Endothelial cell of umbilical vein (primary cell): ENCODE measurements around the gene RPL37A. TPM values are rescaled to one million over a fixed set of nuclear protein-coding genes. Genes with fewer than 3 reads are reported as not detected.

ENCODE experiments used
- BruUV-seq: library from RNA; stranded (reverse); fragments of 400-500 nt; replicated peaks from 2 replicates; lab custom pipeline; 2021; lab: Mats Ljungman, UMichigan
- CTCF ChIA-PET: fragments of 300-600, 350-600 bp; sonication (Branson Sonifier 250); formaldehyde crosslinking; loops from one replicate; lab custom pipeline; 2021; ENCODE audit warnings: antibody characterized with exemption, inconsistent platforms; lab: Charles Lee
- POLR2A ChIA-PET: fragments of 300-600, 350-600 bp; sonication (Branson Sonifier 250); formaldehyde crosslinking; loops from one replicate; lab custom pipeline; 2021; ENCODE audit warnings: antibody characterized with exemption, inconsistent platforms; lab: Charles Lee
- DNase-seq: peaks from one replicate; pipeline ENCODE4 v3.0.0-alpha.2; 2011; ENCODE audit warnings: low read depth, low spot score
- FAIRE-seq: peaks from 2 replicates; lab custom pipeline; 2011; peaks lifted over from hg19 to GRCh38; lab: Jason Lieb, UNC
- H2AFZ ChIP-seq: 2 replicates; pipeline ENCODE4 v1.6.0; 2012; ENCODE audit warnings: low read depth, low read length, control low read depth, inconsistent platforms
- H3K27ac ChIP-seq: 2 replicates; pipeline ENCODE4 v1.5.1; 2011; ENCODE audit warnings: low read depth, mild to moderate bottlenecking, control low read depth, low read length, moderate library complexity; ENCODE audit not compliant: insufficient read depth
- H3K27me3 ChIP-seq, 2 experiments: 2 replicates each; pipeline versions ENCODE4 v1.6.0 to v1.6.1; 2011; ENCODE audit warnings: low read length in 2 of 2, mixed read lengths in 1 of 2; ENCODE audit not compliant: control insufficient read depth in 2 of 2, insufficient read depth in 2 of 2
- H3K36me3 ChIP-seq, 2 experiments: 2 replicates in 1 of 2; 3 replicates in 1 of 2; pipeline ENCODE4 v1.5.1; 2011; ENCODE audit warnings: low read length in 2 of 2, mild to moderate bottlenecking in 1 of 2, moderate library complexity in 1 of 2; ENCODE audit not compliant: control insufficient read depth in 2 of 2, insufficient read depth in 2 of 2; ENCODE audit errors: extremely low read depth in 1 of 2
- H3K4me1 ChIP-seq: 3 replicates; pipeline ENCODE4 v1.5.1; 2011; ENCODE audit warnings: mild to moderate bottlenecking, low read length; ENCODE audit not compliant: control insufficient read depth, insufficient read depth; ENCODE audit errors: extremely low read depth
- H3K4me2 ChIP-seq: 2 replicates; pipeline ENCODE4 v1.6.1; 2011; ENCODE audit warnings: low read length, control low read depth, mixed read lengths; ENCODE audit not compliant: insufficient read depth
- H3K4me3 ChIP-seq, 3 experiments: fragments of 200-600 bp in 1 of 3; sonication (generic), shearing (Covaris generic) in 1 of 3; replicated peaks in 1 of 3; 2 replicates each; pipeline ENCODE4 v1.5.1; 2011 to 2016; ENCODE audit warnings: control low read depth in 3 of 3, low read length in 3 of 3, mild to moderate bottlenecking in 2 of 3, inconsistent platforms in 1 of 3, low read depth in 1 of 3, moderate library complexity in 1 of 3; ENCODE audit not compliant: insufficient read depth in 1 of 3
- H3K79me2 ChIP-seq: 2 replicates; pipeline ENCODE4 v1.6.0; 2012; ENCODE audit warnings: low read length, inconsistent platforms; ENCODE audit not compliant: control insufficient read depth, insufficient read depth
- H3K9ac ChIP-seq: replicated peaks from 2 replicates; pipeline ENCODE3; 2011; ENCODE audit warnings: low read length, control low read depth; ENCODE audit not compliant: insufficient read depth; ENCODE audit errors: extremely low read depth
- H3K9me1 ChIP-seq: replicated peaks from 3 replicates; pipeline ENCODE4 v1.6.0; 2011; ENCODE audit warnings: mild to moderate bottlenecking, low read length; ENCODE audit not compliant: control insufficient read depth, insufficient read depth; ENCODE audit errors: extremely low read depth
- H3K9me3 ChIP-seq: replicated peaks from 2 replicates; pipeline ENCODE4 v1.5.1; 2012; ENCODE audit warnings: low read length, inconsistent platforms; ENCODE audit not compliant: control insufficient read depth, insufficient read depth
- H4K20me1 ChIP-seq: replicated peaks from 2 replicates; pipeline ENCODE3; 2011; ENCODE audit warnings: mild to moderate bottlenecking, low read length; ENCODE audit not compliant: control insufficient read depth, insufficient read depth; ENCODE audit errors: extremely low read depth
- CTCF ChIP-seq, 2 donors: IDR thresholded peaks; 1 replicate in 1 of 2; 2 replicates in 1 of 2; pipeline ENCODE4 v1.5.1; 2011; ENCODE audit warnings: low read length in 2 of 2, mild to moderate bottlenecking in 2 of 2, moderate library complexity in 2 of 2, control low read depth in 1 of 2, inconsistent platforms in 1 of 2, low read depth in 1 of 2; ENCODE audit not compliant: insufficient read depth in 1 of 2; ENCODE audit errors: extremely low read depth in 1 of 2
- EZH2 ChIP-seq: IDR thresholded peaks from 2 replicates; pipeline ENCODE4 v1.6.1; 2012; ENCODE audit warnings: borderline replicate concordance, low read depth, mild to moderate bottlenecking, moderate library complexity, low read length, inconsistent platforms; ENCODE audit not compliant: severe bottlenecking
- FOS ChIP-seq: IDR thresholded peaks from 2 replicates; pipeline ENCODE4 v1.6.1; 2011; ENCODE audit warnings: mild to moderate bottlenecking, low read length, moderate library complexity, borderline replicate concordance; ENCODE audit not compliant: insufficient read depth
- GATA2 ChIP-seq: IDR thresholded peaks from 2 replicates; pipeline ENCODE4 v1.7.0; 2011; ENCODE audit warnings: low read depth, mild to moderate bottlenecking, moderate library complexity, mixed read lengths, low read length; ENCODE audit not compliant: insufficient read length, insufficient read depth
- JUN ChIP-seq: IDR thresholded peaks from 2 replicates; pipeline ENCODE4 v1.6.1; 2011; ENCODE audit warnings: borderline replicate concordance, low read depth; ENCODE audit not compliant: insufficient read length, insufficient read depth
- MAX ChIP-seq: IDR thresholded peaks from 2 replicates; pipeline ENCODE4 v1.6.1; 2011; ENCODE audit not compliant: insufficient read depth, insufficient read length
- MYC ChIP-seq: IDR thresholded peaks from one replicate; pipeline ENCODE4 v1.6.1; 2011; ENCODE audit warnings: mild to moderate bottlenecking, low read depth, low read length
- POLR2A ChIP-seq: IDR thresholded peaks from 2 replicates; pipeline ENCODE4 v1.6.1; 2012; ENCODE audit warnings: low read depth, mild to moderate bottlenecking, control low read depth, low read length
- POLR2AphosphoS5 ChIP-seq: IDR thresholded peaks from 2 replicates; pipeline ENCODE4 v1.6.1; 2012; ENCODE audit warnings: low read depth, mild to moderate bottlenecking, control low read depth, low read length, moderate library complexity; ENCODE audit not compliant: insufficient read depth
- dilution Hi-C: fragments of 300-500 bp; cut with MboI; formaldehyde crosslinking; loops from one replicate; pipeline ENCODE4 v1.15.0; 2019; ENCODE audit warnings: low sequenced_read_pairs; ENCODE audit not compliant: extremely low pct_ligation_motif_present
- intact Hi-C: fragments of 100-400 bp; cut with micrococcal nuclease; formaldehyde crosslinking; loops from one replicate; pipeline ENCODE4 v1.10.0; 2022
- polyA plus RNA-seq, 4 experiments: library from polyadenylated mRNA; depleted of rRNA in 3 of 4; stranded (reverse) in 3 of 4; unstranded in 1 of 4; fragments of >200 nt; gene quantifications; 2 replicates each; pipeline versions ENCODE4 v1.2.1 to v1.2.3, GENCODE V29; 2011 to 2012; ENCODE audit warnings: missing spikeins in 1 of 4
- total RNA-seq: library from RNA; stranded (reverse); gene quantifications from 2 replicates; pipeline ENCODE4 v1.2.3, GENCODE V29; 2021

The RPL37A gene
- total and polyA plus RNA-seq, 2 donors (not counting 3 experiments of a cell fraction or from before 2014, with no cell fraction given) = 1,889 to 2,628 TPM

- peaks cover 25% of the 10 kb centered on the region for H3K4me1 ChIP-seq
- dilution Hi-C loops (no loop called here), intact Hi-C loops (loop anchor here (2.0 kb wide), 1 partner anchor 35 kb away; the partner anchor contains the start of gene RPL37A)
- FAIRE-seq (no peak), DNase-seq (no peak)
- BruUV-seq = no TSS peak
- H3K4me3 ChIP-seq = no peak overlapping the region
- no peak overlapping the region for H3K9ac ChIP-seq
- H3K9me3 ChIP-seq = no peaks in the 10 kb centered on the region
- H3K79me2 ChIP-seq = no peaks in the 10 kb centered on the region
- no peak overlapping the region for H3K4me2 ChIP-seq
- H4K20me1 ChIP-seq = no peaks in the 10 kb centered on the region
- no peaks in the 10 kb centered on the region for H3K9me1 ChIP-seq
- peak overlapping the region; percentile 42 for H2AFZ ChIP-seq
- H3K27me3 ChIP-seq = no peaks in the 10 kb centered on the region
- ChIA-PET POLR2A (no interaction called here), CTCF (interaction anchor here (1.1 to 4.3 kb wide), 3 partner anchors 14 to 133 kb away, joined by 3 to 27 read pairs (median 4); no protein-coding TSS in a partner anchor)
- no peaks in the 10 kb centered on the region for H3K36me3 ChIP-seq
- H3K27ac ChIP-seq = no peak overlapping the region
- TF ChIP-seq EZH2 (no peak), MAX (no peak), FOS (no peak), MYC (no peak), CTCF (IDR thresholded peaks at IDR 0.05; ENCODE audit: extremely low read depth in 1 of 2, insufficient read depth in 1 of 2, low read depth in 1 of 2, low read length in 2 of 2) (no peak), GATA2 (no peak), POLR2AphosphoS5 (no peak), POLR2A (no peak), JUN (no peak)
These were observed 35.0 kb downstream of the RPL37A start for GRCh38 chr2:216533609-216534008.
